ENCODE measurements around the gene UBE2G2.

DNA sequence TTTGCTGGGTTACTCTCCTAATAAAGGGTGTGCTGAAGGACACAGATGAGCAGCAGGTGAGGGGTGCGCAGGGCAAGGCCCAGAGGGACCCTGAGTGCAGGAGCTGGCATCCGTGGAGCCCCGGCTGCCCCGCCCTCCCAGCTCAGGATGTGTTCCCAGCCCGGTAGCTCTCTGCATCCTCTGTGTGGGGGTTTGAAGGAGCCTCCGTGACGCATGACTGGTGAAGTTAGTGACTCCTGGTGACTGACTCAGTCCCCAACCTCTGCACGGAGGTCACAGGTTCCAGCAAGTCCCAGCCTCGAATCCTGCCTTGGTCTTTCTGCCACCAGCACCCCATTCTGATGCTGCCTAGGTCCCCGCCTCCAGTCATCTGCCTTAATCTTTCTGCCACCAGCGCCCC lies 68.7 kb downstream of the UBE2G2 start:
- TF ChIP-seq POLR2AphosphoS5 (IDR thresholded peaks at IDR 0.05; ENCODE audit: low read depth, low read length) (no peak), SIN3A (IDR thresholded peaks at IDR 0.05; ENCODE audit: borderline replicate concordance, insufficient read depth, low read length) (no peak), REST (IDR thresholded peaks at IDR 0.05; ENCODE audit: insufficient read depth in 1 of 2, low read depth in 2 of 2, low read length in 2 of 2) (no peak)
